AG09319 (cell line): Measurements from ENCODE around the gene YWHAG.
"Not testable (repeated sequence)": the region's sequence is repeated elsewhere in the genome, so short reads cannot be mapped to it uniquely, and the experiment has no call there.

Experiments
- DNase-seq: peaks from one replicate; pipeline ENCODE4 v3.0.0-alpha.2; 2010; ENCODE audit warnings: low read depth; ENCODE audit errors: extremely low read depth
- CTCF ChIP-seq: IDR thresholded peaks from 2 replicates; pipeline ENCODE4 v1.5.1; 2011; ENCODE audit warnings: low read depth, mild to moderate bottlenecking, inconsistent platforms, low read length, moderate library complexity

The YWHAG gene

GRCh38 chr7:76358481-76359110 is at the start of gene YWHAG:
Gene YWHAG, minus strand, starts transcription at chr7:76358991. Its CDS starts 183 bp downstream, at chr7:76358808.
- peak; percentile 78 for DNase-seq
- TF ChIP-seq CTCF = no peak

GRCh38 chr7:76408121-76408560 is 49.4 kb upstream of the YWHAG start:
- DNase-seq = no peak
- no peak for TF ChIP-seq CTCF

GRCh38 chr7:76407718-76408117 is 48.9 kb upstream of the YWHAG start:
- TF ChIP-seq CTCF = no peak
- DNase-seq = no peak

- TF ChIP-seq CTCF = no peak
- DNase-seq = no peak
Observed at GRCh38 chr7:76405738-76406137, 46.9 kb upstream of the YWHAG start.

- no peak for TF ChIP-seq CTCF
- DNase-seq = no peak
Observed at GRCh38 chr7:76403780-76404494, 45.1 kb upstream of the YWHAG start.

- DNase-seq = not testable (repeated sequence)
Observed at GRCh38 chr7:76403097-76403496, 44.3 kb upstream of the YWHAG start.

- no peak for TF ChIP-seq CTCF
- no peak for DNase-seq
Observed at GRCh38 chr7:76400248-76400647, 41.5 kb upstream of the YWHAG start.
